GM18498 (cell line): ENCODE results near the gene C19orf18.

Source experiments
- ATAC-seq: cut with Tn5 transposase; IDR thresholded peaks from one replicate; pipeline ENCODE4 v1.9.1; 2021; ENCODE audit warnings: mild to moderate bottlenecking, moderate library complexity; ENCODE audit not compliant: unreplicated experiment

The C19orf18 gene

GRCh38 chr19:57947419-57948134 is 26.8 kb downstream of the C19orf18 start, which contains the start of gene ZNF256:
ZNF256 (minus strand) TSS chr19:57947706; CDS start chr19:57947474, 232 bp downstream.
- peak; percentile 91 for ATAC-seq

GRCh38 chr19:57947088-57947418 is 27.3 kb downstream of the C19orf18 start:
- no peak for ATAC-seq

- ATAC-seq: no peak
Observed at GRCh38 chr19:57946316-57946715, 28.0 kb downstream of the C19orf18 start.

- no peak for ATAC-seq
Observed at GRCh38 chr19:57941593-57941992, 32.7 kb downstream of the C19orf18 start.

- ATAC-seq: no peak
Observed at GRCh38 chr19:57935731-57936130, 38.6 kb downstream of the C19orf18 start.

GRCh38 chr19:57934820-57935665 is 39.3 kb downstream of the C19orf18 start, which contains the start of gene ZNF418:
ZNF418 (minus strand) TSS chr19:57935402; CDS start chr19:57933822, 1,580 bp downstream.
- ATAC-seq: peak; percentile 55

- ATAC-seq: no peak
Observed at GRCh38 chr19:57927587-57927986, 46.7 kb downstream of the C19orf18 start.

GRCh38 chr19:57916168-57916995 is 58.0 kb downstream of the C19orf18 start, which contains the start of gene ZNF417:
ZNF417 (minus strand) TSS chr19:57916592; CDS start chr19:57916411, 181 bp downstream.
- peak; percentile 98 for ATAC-seq

- no peak for ATAC-seq
Observed at GRCh38 chr19:57914531-57914930, 59.8 kb downstream of the C19orf18 start.
